ENCODE results near the gene DEPDC5. TPM values are rescaled to one million over a fixed set of nuclear protein-coding genes. Genes with fewer than 3 reads are reported as not detected.

The DEPDC5 gene
- total RNA-seq, 2 donors from 2014 or later: 31.9 to 43.2 TPM

DNA sequence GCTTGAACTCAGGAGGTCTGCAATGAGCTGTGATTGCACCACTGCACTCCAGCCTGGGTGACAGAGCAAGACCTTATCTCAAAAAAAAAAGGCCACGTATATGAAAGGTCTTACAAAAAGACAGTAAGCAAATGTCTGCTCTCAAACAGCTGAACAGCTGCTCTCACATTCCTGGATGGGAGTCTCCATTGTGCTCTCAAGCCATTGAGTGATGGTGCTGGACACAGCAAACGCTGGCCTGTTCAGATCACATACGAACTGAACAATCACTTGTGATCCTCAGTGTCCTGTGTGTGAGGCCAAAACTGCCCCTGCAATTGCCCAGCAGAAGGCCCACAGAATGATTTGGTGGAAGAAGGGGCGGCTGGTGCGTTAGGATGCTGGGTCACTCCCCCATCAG lies 156.2 kb downstream of the DEPDC5 start:
- Histone ChIP-seq H3K9ac (ENCODE audit: extremely low read depth, low read length, poor library complexity, severe bottlenecking) (no peak overlapping the region), H3K27me3 (ENCODE audit: control insufficient read depth, insufficient read depth, low read length, poor library complexity, severe bottlenecking) (no peaks in the 10 kb centered on the region), H3K27ac (ENCODE audit: low read depth, low read length) (no peak overlapping the region), H3K4me1 (ENCODE audit: control insufficient read depth, insufficient read depth, low read length) (no peaks in the 10 kb centered on the region), H3K4me3 (ENCODE audit: low read length) (no peak overlapping the region), H3K36me3 (ENCODE audit: control insufficient read depth, insufficient read depth, low read length) (peaks cover 5% of the 10 kb centered on the region), H3K9me3 (ENCODE audit: control insufficient read depth, low read length) (no peaks in the 10 kb centered on the region)
- Mint-ChIP-seq H3K27ac (no peak overlapping the region), H3K4me1 (peaks cover 3% of the 10 kb centered on the region), H3K9me3 (no peaks in the 10 kb centered on the region), H3K4me3 (no peak overlapping the region), H3K27me3 (ENCODE audit: insufficient read depth) (no peaks in the 10 kb centered on the region), H3K36me3 (ENCODE audit: low read depth) (peaks cover 33% of the 10 kb centered on the region)
- WGBS, 2 experiments (ENCODE audit: insufficient coverage in 1 of 2, insufficient read length in 1 of 2): 91 to 97% methylated on average over 5 of the region's 5 CpGs
- DNase-seq: no peak
- TF ChIP-seq, protein P1, sequence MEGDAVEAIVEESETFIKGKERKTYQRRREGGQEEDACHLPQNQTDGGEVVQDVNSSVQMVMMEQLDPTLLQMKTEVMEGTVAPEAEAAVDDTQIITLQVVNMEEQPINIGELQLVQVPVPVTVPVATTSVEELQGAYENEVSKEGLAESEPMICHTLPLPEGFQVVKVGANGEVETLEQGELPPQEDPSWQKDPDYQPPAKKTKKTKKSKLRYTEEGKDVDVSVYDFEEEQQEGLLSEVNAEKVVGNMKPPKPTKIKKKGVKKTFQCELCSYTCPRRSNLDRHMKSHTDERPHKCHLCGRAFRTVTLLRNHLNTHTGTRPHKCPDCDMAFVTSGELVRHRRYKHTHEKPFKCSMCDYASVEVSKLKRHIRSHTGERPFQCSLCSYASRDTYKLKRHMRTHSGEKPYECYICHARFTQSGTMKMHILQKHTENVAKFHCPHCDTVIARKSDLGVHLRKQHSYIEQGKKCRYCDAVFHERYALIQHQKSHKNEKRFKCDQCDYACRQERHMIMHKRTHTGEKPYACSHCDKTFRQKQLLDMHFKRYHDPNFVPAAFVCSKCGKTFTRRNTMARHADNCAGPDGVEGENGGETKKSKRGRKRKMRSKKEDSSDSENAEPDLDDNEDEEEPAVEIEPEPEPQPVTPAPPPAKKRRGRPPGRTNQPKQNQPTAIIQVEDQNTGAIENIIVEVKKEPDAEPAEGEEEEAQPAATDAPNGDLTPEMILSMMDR (conservative IDR thresholded peaks at IDR 0.05): no peak

GRCh38 chr22:31911565-31912406 lies 158.0 kb downstream of the DEPDC5 start:
- Histone ChIP-seq H3K9me3 (ENCODE audit: control insufficient read depth, low read length) (no peaks in the 10 kb centered on the region), H3K4me1 (ENCODE audit: control insufficient read depth, insufficient read depth, low read length) (peaks cover 5% of the 10 kb centered on the region), H3K27me3 (ENCODE audit: control insufficient read depth, insufficient read depth, low read length, poor library complexity, severe bottlenecking) (no peaks in the 10 kb centered on the region), H3K9ac (ENCODE audit: extremely low read depth, low read length, poor library complexity, severe bottlenecking) (no peak overlapping the region), H3K4me3 (ENCODE audit: low read length) (no peak overlapping the region), H3K27ac (ENCODE audit: low read depth, low read length) (no peak overlapping the region), H3K36me3 (ENCODE audit: control insufficient read depth, insufficient read depth, low read length) (peaks cover 5% of the 10 kb centered on the region)
- H3K9me3 Mint-ChIP-seq: no peaks in the 10 kb centered on the region
- no peak overlapping the region for H3K4me3 Mint-ChIP-seq
- peaks cover 21% of the 10 kb centered on the region for H3K36me3 Mint-ChIP-seq (ENCODE audit: low read depth)
- H3K27ac Mint-ChIP-seq: no peak overlapping the region
- DNase-seq: no peak
- TF ChIP-seq, protein P1 (conservative IDR thresholded peaks at IDR 0.05): no peak
- WGBS, 2 experiments (ENCODE audit: insufficient coverage in 1 of 2, insufficient read length in 1 of 2): 80 to 92% methylated on average over 6 to 7 of the region's 7 CpGs
- H3K4me1 Mint-ChIP-seq: peaks cover 10% of the 10 kb centered on the region
- H3K27me3 Mint-ChIP-seq (ENCODE audit: insufficient read depth): no peaks in the 10 kb centered on the region

DNA sequence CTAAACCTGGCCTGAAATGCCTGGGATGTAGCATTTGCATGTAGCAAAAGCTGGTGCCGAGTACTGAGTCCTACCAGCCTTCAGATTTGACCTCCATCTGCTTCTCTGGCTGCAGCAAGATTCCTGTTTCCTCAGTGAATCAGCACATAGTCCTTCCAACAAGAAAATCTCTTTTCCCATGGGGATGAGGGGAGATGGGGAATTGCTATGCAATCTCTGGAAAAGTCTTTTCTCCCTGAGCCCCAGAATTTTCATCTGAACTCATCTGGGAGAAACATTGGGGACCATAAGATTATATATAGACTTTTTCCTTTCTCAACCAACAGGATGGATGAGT lies 158.6 kb downstream of the DEPDC5 start:
- no peak overlapping the region for H3K27ac Mint-ChIP-seq
- H3K27me3 Mint-ChIP-seq (ENCODE audit: insufficient read depth): no peaks in the 10 kb centered on the region
- Histone ChIP-seq H3K4me1 (ENCODE audit: control insufficient read depth, insufficient read depth, low read length) (peaks cover 5% of the 10 kb centered on the region), H3K27ac (ENCODE audit: low read depth, low read length) (no peak overlapping the region), H3K9me3 (ENCODE audit: control insufficient read depth, low read length) (no peaks in the 10 kb centered on the region), H3K9ac (ENCODE audit: extremely low read depth, low read length, poor library complexity, severe bottlenecking) (no peak overlapping the region), H3K4me3 (ENCODE audit: low read length) (no peak overlapping the region), H3K27me3 (ENCODE audit: control insufficient read depth, insufficient read depth, low read length, poor library complexity, severe bottlenecking) (no peaks in the 10 kb centered on the region), H3K36me3 (ENCODE audit: control insufficient read depth, insufficient read depth, low read length) (no peaks in the 10 kb centered on the region)
- TF ChIP-seq, protein P1 (conservative IDR thresholded peaks at IDR 0.05): no peak
- H3K9me3 Mint-ChIP-seq: no peaks in the 10 kb centered on the region
- DNase-seq: no peak
- WGBS, 2 experiments (ENCODE audit: insufficient coverage in 1 of 2, insufficient read length in 1 of 2): 96 to 100% methylated on average over 1 of the region's 1 CpG
- peaks cover 15% of the 10 kb centered on the region for H3K36me3 Mint-ChIP-seq (ENCODE audit: low read depth)
- H3K4me3 Mint-ChIP-seq: no peak overlapping the region
- H3K4me1 Mint-ChIP-seq: peaks cover 14% of the 10 kb centered on the region
